Keratinocyte (primary cell): ENCODE measurements around the gene MRPL43. TPM values are rescaled to one million over a fixed set of nuclear protein-coding genes. Genes with fewer than 3 reads are reported as not detected.

ENCODE experiments used
- DNase-seq: peaks from one replicate; pipeline ENCODE4 v3.0.0-alpha.2; 2011; ENCODE audit warnings: low read depth, missing footprints, low spot score
- FAIRE-seq: peaks from 2 replicates; lab custom pipeline; 2011; peaks lifted over from hg19 to GRCh38; lab: Jason Lieb, UNC
- H2AFZ ChIP-seq: 2 replicates; pipeline ENCODE4 v1.6.0; 2012; ENCODE audit warnings: low read length, control low read depth, inconsistent platforms; ENCODE audit not compliant: control insufficient read depth
- H3K27ac ChIP-seq: 2 replicates; pipeline ENCODE4 v1.5.1; 2011; ENCODE audit warnings: low read length; ENCODE audit not compliant: control insufficient read depth, insufficient read depth
- H3K27me3 ChIP-seq: 3 replicates; pipeline ENCODE4 v1.6.0; 2011; ENCODE audit warnings: low read length; ENCODE audit not compliant: control insufficient read depth, insufficient read depth; ENCODE audit errors: extremely low read depth
- H3K36me3 ChIP-seq, 2 experiments: 2 replicates in 1 of 2; 3 replicates in 1 of 2; pipeline ENCODE4 v1.5.1; 2011; ENCODE audit warnings: low read length in 2 of 2, mild to moderate bottlenecking in 1 of 2; ENCODE audit not compliant: control insufficient read depth in 2 of 2, insufficient read depth in 2 of 2; ENCODE audit errors: extremely low read depth in 1 of 2
- H3K4me1 ChIP-seq: 3 replicates; pipeline ENCODE4 v1.5.1; 2011; ENCODE audit warnings: low read length; ENCODE audit not compliant: control insufficient read depth, insufficient read depth; ENCODE audit errors: extremely low read depth
- H3K4me2 ChIP-seq: 3 replicates; pipeline ENCODE4 v1.6.0; 2011; ENCODE audit warnings: low read depth, low read length; ENCODE audit not compliant: control insufficient read depth, insufficient read depth; ENCODE audit errors: extremely low read depth
- H3K4me3 ChIP-seq, 3 experiments: fragments of 200-600 bp in 1 of 3; sonication (generic) in 1 of 3; 2 replicates in 2 of 3; 3 replicates in 1 of 3; pipeline ENCODE4 v1.5.1; 2011 to 2016; ENCODE audit warnings: low read length in 3 of 3, mild to moderate bottlenecking in 3 of 3, control low read depth in 2 of 3, inconsistent platforms in 1 of 3, low read depth in 1 of 3, mixed read lengths in 1 of 3, mixed run types in 1 of 3, moderate library complexity in 1 of 3; ENCODE audit not compliant: control insufficient read depth in 2 of 3, insufficient read depth in 2 of 3; ENCODE audit errors: extremely low read depth in 1 of 3
- H3K79me2 ChIP-seq: 2 replicates; pipeline ENCODE4 v1.6.0; 2012; ENCODE audit warnings: low read length; ENCODE audit not compliant: control insufficient read depth, insufficient read depth
- H3K9ac ChIP-seq: 3 replicates; pipeline ENCODE4 v1.6.0; 2011; ENCODE audit warnings: low read length; ENCODE audit not compliant: control insufficient read depth, insufficient read depth; ENCODE audit errors: extremely low read depth
- H3K9me1 ChIP-seq: 3 replicates; pipeline ENCODE4 v1.6.0; 2011; ENCODE audit warnings: low read length; ENCODE audit not compliant: control insufficient read depth, insufficient read depth; ENCODE audit errors: extremely low read depth
- H3K9me3 ChIP-seq: 2 replicates; pipeline ENCODE4 v1.5.1; 2012; ENCODE audit warnings: low read depth, low read length; ENCODE audit not compliant: control insufficient read depth
- H4K20me1 ChIP-seq: 3 replicates; pipeline ENCODE4 v1.6.0; 2011; ENCODE audit warnings: low read length; ENCODE audit not compliant: control insufficient read depth, insufficient read depth; ENCODE audit errors: extremely low read depth
- CTCF ChIP-seq, 3 experiments: IDR thresholded peaks in 1 of 3; conservative IDR thresholded peaks in 1 of 3; optimal IDR thresholded peaks in 1 of 3; 2 replicates in 2 of 3; 3 replicates in 1 of 3; pipeline versions ENCODE3 to v1.5.1; 2011; ENCODE audit warnings: low read length in 3 of 3, mild to moderate bottlenecking in 3 of 3, moderate library complexity in 2 of 3, control low read depth in 1 of 3, inconsistent platforms in 1 of 3; ENCODE audit not compliant: insufficient read depth in 2 of 3; ENCODE audit errors: extremely low read depth in 1 of 3
- EZH2 ChIP-seq: IDR thresholded peaks from one replicate; pipeline ENCODE4 v1.6.1; 2012; ENCODE audit warnings: inconsistent platforms, mild to moderate bottlenecking, low read length, moderate library complexity
- dilution Hi-C: fragments of 300-500 bp; cut with MboI; formaldehyde crosslinking; loops from one replicate; pipeline ENCODE4 v1.7.0; 2020; ENCODE audit warnings: low sequenced_read_pairs; ENCODE audit not compliant: extremely low pct_ligation_motif_present
- polyA plus RNA-seq, 5 experiments: library from polyadenylated mRNA; depleted of rRNA in 3 of 5; stranded (reverse) in 3 of 5; stranded (forward) in 1 of 5; unstranded in 1 of 5; fragments of >200 nt; gene quantifications; 1 replicate in 1 of 5; 2 replicates in 3 of 5; 3 replicates in 1 of 5; pipeline versions ENCODE4 v1.2.1 to v1.2.3, GENCODE V29; 2011 to 2012; ENCODE audit warnings: missing spikeins in 2 of 5, low read depth in 1 of 5, low replicate concordance in 1 of 5

The MRPL43 gene
- polyA plus RNA-seq, 1 donor (not counting 4 experiments of a cell fraction or from before 2014, with no cell fraction given) = 71.1 TPM

DNA sequence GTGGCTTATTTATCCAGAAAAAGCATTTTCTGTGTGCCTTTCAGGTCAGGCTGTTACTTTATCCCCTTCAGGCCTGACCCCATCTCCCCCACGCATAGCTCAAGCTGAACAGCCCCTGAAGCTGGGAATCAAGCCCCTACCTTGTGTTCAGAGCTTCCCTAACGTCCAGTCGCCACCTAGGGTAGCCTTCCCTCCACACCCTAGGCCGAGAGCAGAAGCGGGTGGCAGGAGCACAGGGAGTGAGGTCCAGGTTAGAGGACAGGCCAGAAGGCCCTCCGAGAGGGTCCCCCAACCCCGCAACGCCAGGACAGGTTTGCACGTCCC, 18.5 kb downstream of the MRPL43 start:
- FAIRE-seq (no peak), DNase-seq (no peak)
- peak overlapping the region; percentile 25 for H3K9ac ChIP-seq
- peaks cover 2% of the 10 kb centered on the region for H3K9me1 ChIP-seq
- no peaks in the 10 kb centered on the region for H4K20me1 ChIP-seq
- H2AFZ ChIP-seq = peak overlapping the region; percentile 80
- dilution Hi-C loops = no loop called here
- no peaks in the 10 kb centered on the region for H3K4me1 ChIP-seq
- no peaks in the 10 kb centered on the region for H3K27me3 ChIP-seq
- H3K79me2 ChIP-seq = no peaks in the 10 kb centered on the region
- peak overlapping the region; percentile 37 to 66 (median 56) for H3K4me3 ChIP-seq
- peak overlapping the region; percentile 65 for H3K4me2 ChIP-seq
- no peaks in the 10 kb centered on the region for H3K9me3 ChIP-seq
- no peak overlapping the region for H3K27ac ChIP-seq
- no peak for TF ChIP-seq EZH2
- TF ChIP-seq CTCF (optimal IDR thresholded peaks at IDR 0.05 in 1 of 3, IDR thresholded peaks at IDR 0.05 in 1 of 3, conservative IDR thresholded peaks at IDR 0.05 in 1 of 3; ENCODE audit: extremely low read depth in 1 of 3, insufficient read depth in 2 of 3, low read length in 3 of 3) = no peak
- H3K36me3 ChIP-seq = no peaks in the 10 kb centered on the region

DNA sequence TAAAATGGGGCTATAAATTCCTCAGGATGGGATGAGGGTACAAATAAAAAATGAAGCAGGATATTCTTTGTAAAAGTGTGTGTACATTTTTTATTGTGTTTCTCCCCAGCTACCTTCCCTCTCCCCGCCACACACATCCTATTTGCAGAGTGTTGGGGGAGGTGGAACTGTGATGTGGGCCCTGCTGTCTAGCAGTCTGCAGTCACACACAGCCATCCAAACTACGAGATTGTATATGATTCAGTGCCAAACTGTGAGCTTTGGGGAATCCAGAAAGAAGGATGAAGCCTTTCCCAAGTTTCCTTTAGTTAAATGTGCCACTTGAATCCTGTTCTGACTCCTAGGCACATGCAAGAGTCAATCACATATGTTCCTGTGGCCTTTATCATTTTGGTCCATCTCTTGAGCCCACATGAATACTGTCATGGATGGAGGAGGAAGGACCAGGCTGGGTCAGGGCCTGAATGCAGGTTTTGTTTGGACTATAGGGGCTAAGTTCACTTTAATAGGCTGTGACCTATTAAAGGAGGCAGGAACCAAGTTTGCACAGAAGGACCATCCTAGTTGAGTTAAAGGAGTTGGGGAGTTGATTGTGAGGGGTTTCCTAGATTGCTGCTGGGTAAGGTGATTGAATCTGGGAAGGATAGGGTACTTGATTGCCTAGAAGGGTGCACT, 19.1 kb downstream of the MRPL43 start:
- dilution Hi-C loops = no loop called here
- peaks cover 2% of the 10 kb centered on the region for H3K9me1 ChIP-seq
- H3K27me3 ChIP-seq = no peaks in the 10 kb centered on the region
- FAIRE-seq (no peak), DNase-seq (no peak)
- no peaks in the 10 kb centered on the region for H3K4me1 ChIP-seq
- no peaks in the 10 kb centered on the region for H4K20me1 ChIP-seq
- no peaks in the 10 kb centered on the region for H3K9me3 ChIP-seq
- H3K4me2 ChIP-seq = no peak overlapping the region
- TF ChIP-seq CTCF (optimal IDR thresholded peaks at IDR 0.05 in 1 of 3, IDR thresholded peaks at IDR 0.05 in 1 of 3, conservative IDR thresholded peaks at IDR 0.05 in 1 of 3; ENCODE audit: extremely low read depth in 1 of 3, insufficient read depth in 2 of 3, low read length in 3 of 3) = no peak
- H3K9ac ChIP-seq = no peak overlapping the region
- H2AFZ ChIP-seq = no peak overlapping the region
- H3K27ac ChIP-seq = no peak overlapping the region
- no peaks in the 10 kb centered on the region for H3K79me2 ChIP-seq
- no peaks in the 10 kb centered on the region for H3K36me3 ChIP-seq
- H3K4me3 ChIP-seq = no peak overlapping the region
